MM.1S (cell line): ENCODE measurements around the gene TMEM198.

Experiments used
- DNase-seq: peaks from one replicate; pipeline ENCODE4 v3.0.0-alpha.2; 2015
- H2AFZ ChIP-seq: fragments of 300-600 bp; sonication (generic); 2 replicates; pipeline ENCODE4 v1.6.0; 2016; ENCODE audit warnings: antibody characterized with exemption, low read length
- H3F3A ChIP-seq: fragments of 300-600 bp; sonication (generic); 2 replicates; pipeline ENCODE4 v1.6.1; 2016; ENCODE audit warnings: mild to moderate bottlenecking, antibody characterized with exemption, low read length, moderate library complexity, mixed read lengths; ENCODE audit not compliant: insufficient read depth
- H3K27ac ChIP-seq: fragments of 300-600 bp; sonication (generic); 2 replicates; pipeline ENCODE4 v1.5.1; 2016; ENCODE audit warnings: mild to moderate bottlenecking, low read length
- H3K27me3 ChIP-seq: fragments of 300-600 bp; sonication (generic); replicated peaks from 2 replicates; pipeline ENCODE4 v1.6.0; 2016; ENCODE audit warnings: low read length; ENCODE audit not compliant: insufficient read depth
- H3K36me3 ChIP-seq: fragments of 300-600 bp; sonication (generic); replicated peaks from 2 replicates; pipeline ENCODE4 v1.6.1; 2016; ENCODE audit warnings: mild to moderate bottlenecking, low read length, mixed read lengths; ENCODE audit not compliant: insufficient read depth
- H3K4me1 ChIP-seq: fragments of 300-600 bp; sonication (generic); 2 replicates; pipeline ENCODE4 v1.6.1; 2016; ENCODE audit warnings: low read length, mixed read lengths
- H3K4me2 ChIP-seq: fragments of 300-600 bp; sonication (generic); 2 replicates; pipeline ENCODE4 v1.6.0; 2016; ENCODE audit warnings: low read depth, low read length
- H3K4me3 ChIP-seq: fragments of 300-600 bp; sonication (generic); 2 replicates; pipeline ENCODE4 v1.5.1; 2016; ENCODE audit warnings: low read length, mixed read lengths
- H3K79me2 ChIP-seq: fragments of 300-600 bp; sonication (generic); 2 replicates; pipeline ENCODE4 v1.6.1; 2016; ENCODE audit warnings: mixed run types, low read length, mixed read lengths
- H3K9ac ChIP-seq: fragments of 300-600 bp; sonication (generic); 2 replicates; pipeline ENCODE4 v1.6.1; 2016; ENCODE audit warnings: low read length, mixed read lengths
- H3K9me2 ChIP-seq: fragments of 300-600 bp; sonication (generic); replicated peaks from 2 replicates; pipeline ENCODE4 v1.6.1; 2016; ENCODE audit warnings: mild to moderate bottlenecking, low read length, mixed read lengths; ENCODE audit not compliant: insufficient read depth
- H3K9me3 ChIP-seq: fragments of 300-600 bp; sonication (generic); replicated peaks from 2 replicates; pipeline ENCODE4 v1.6.1; 2016; ENCODE audit warnings: mild to moderate bottlenecking, low read length, mixed read lengths; ENCODE audit not compliant: insufficient read depth
- H4K20me1 ChIP-seq: fragments of 300-600 bp; sonication (generic); 2 replicates; pipeline ENCODE4 v1.6.1; 2016; ENCODE audit warnings: mild to moderate bottlenecking, low read length, moderate library complexity, mixed read lengths; ENCODE audit not compliant: insufficient read depth
- CTCF ChIP-seq: fragments of 300-600 bp; sonication (generic); IDR thresholded peaks from 2 replicates; pipeline ENCODE4 v1.5.1; 2016; ENCODE audit warnings: antibody characterized with exemption, low read length, mixed read lengths
- EZH2 ChIP-seq: fragments of 300-600 bp; sonication (generic); optimal IDR thresholded peaks from 2 replicates; pipeline ENCODE3; 2017; ENCODE audit warnings: low read depth, mild to moderate bottlenecking, antibody characterized with exemption, low read length, mixed read lengths
- EZH2phosphoT487 ChIP-seq: fragments of 300-600 bp; sonication (generic); IDR thresholded peaks from 2 replicates; pipeline ENCODE4 v1.6.1; 2018; ENCODE audit warnings: antibody characterized with exemption, low read length

TMEM198 gene

GRCh38 chr2:219512524-219513216 lies 31.2 kb upstream of the TMEM198 start:
- Histone ChIP-seq H3K4me2 (no peak overlapping the region), H3K79me2 (no peaks in the 10 kb centered on the region), H3K4me1 (no peaks in the 10 kb centered on the region), H3K9me3 (no peaks in the 10 kb centered on the region), H3K9ac (no peak overlapping the region), H3K27me3 (peaks cover 82% of the 10 kb centered on the region), H3K27ac (no peak overlapping the region), H3K9me2 (no peaks in the 10 kb centered on the region), H3F3A (no peaks in the 10 kb centered on the region), H3K4me3 (no peak overlapping the region), H3K36me3 (no peaks in the 10 kb centered on the region), H4K20me1 (no peaks in the 10 kb centered on the region), H2AFZ (no peak overlapping the region)
- TF ChIP-seq CTCF (no peak), EZH2phosphoT487 (no peak), EZH2 (no peak)
- DNase-seq: no peak

GRCh38 chr2:219513787-219514186 lies 30.0 kb upstream of the TMEM198 start:
- Histone ChIP-seq H2AFZ (no peak overlapping the region), H3K27me3 (peaks cover 93% of the 10 kb centered on the region), H3K27ac (no peak overlapping the region), H3K79me2 (no peaks in the 10 kb centered on the region), H3K4me1 (no peaks in the 10 kb centered on the region), H3K36me3 (no peaks in the 10 kb centered on the region), H4K20me1 (no peaks in the 10 kb centered on the region), H3K9ac (no peak overlapping the region), H3K9me3 (no peaks in the 10 kb centered on the region), H3K4me3 (no peak overlapping the region), H3K4me2 (no peak overlapping the region), H3F3A (no peaks in the 10 kb centered on the region), H3K9me2 (no peaks in the 10 kb centered on the region)
- no peak for DNase-seq
- TF ChIP-seq EZH2phosphoT487 (no peak), EZH2 (no peak), CTCF (no peak)

- Histone ChIP-seq H3K9ac (no peak within 1 kb of the TSS), H3F3A (no peaks in the 10 kb centered on the region), H3K4me2 (no peak within 1 kb of the TSS), H3K9me3 (no peaks in the 10 kb centered on the region), H3K27me3 (peaks cover 98% of the 10 kb centered on the region), H3K79me2 (no peaks in the 10 kb centered on the region), H4K20me1 (no peaks in the 10 kb centered on the region), H3K4me1 (no peaks in the 10 kb centered on the region), H3K27ac (no peak within 1 kb of the TSS), H3K4me3 (no peak within 1 kb of the TSS), H3K9me2 (no peaks in the 10 kb centered on the region), H2AFZ (no peak within 1 kb of the TSS), H3K36me3 (no peaks in the 10 kb centered on the region)
- TF ChIP-seq EZH2: no peak
- no peak for DNase-seq
Observed at GRCh38 chr2:219514196-219514761, 29.5 kb upstream of the TMEM198 start, which contains the start of gene ASIC4. ASIC4 (plus strand) TSS chr2:219514482; CDS start chr2:219514725, 243 bp downstream.

- Histone ChIP-seq H3K4me1 (no peaks in the 10 kb centered on the region), H3K27me3 (peaks cover 99% of the 10 kb centered on the region), H3F3A (no peaks in the 10 kb centered on the region), H3K36me3 (no peaks in the 10 kb centered on the region), H3K4me2 (no peak overlapping the region), H3K79me2 (no peaks in the 10 kb centered on the region), H3K9me3 (no peaks in the 10 kb centered on the region), H3K9me2 (no peaks in the 10 kb centered on the region), H3K9ac (no peak overlapping the region), H3K4me3 (no peak overlapping the region), H2AFZ (no peak overlapping the region), H4K20me1 (no peaks in the 10 kb centered on the region), H3K27ac (no peak overlapping the region)
- no peak for DNase-seq
- TF ChIP-seq EZH2phosphoT487 (no peak), CTCF (no peak), EZH2 (no peak)
Observed at GRCh38 chr2:219514836-219515235, 29.0 kb upstream of the TMEM198 start.
